GM12865 (cell line): ENCODE data around the gene TUBA1B.

Experiments
- DNase-seq: peaks from one replicate; pipeline ENCODE4 v3.0.0; 2010; ENCODE audit warnings: low read depth
- H3K4me3 ChIP-seq: 2 replicates; pipeline ENCODE4 v1.5.1; 2011; ENCODE audit warnings: mild to moderate bottlenecking, low read depth, low read length, control low read depth
- TF ChIP-seq, protein P1 (sequence below): IDR thresholded peaks from 2 replicates; pipeline ENCODE4 v1.5.1; 2011; ENCODE audit warnings: low read length, control low read depth, low read depth, inconsistent platforms; ENCODE audit not compliant: insufficient read depth; ENCODE audit errors: missing control alignments

The TUBA1B gene

DNA sequence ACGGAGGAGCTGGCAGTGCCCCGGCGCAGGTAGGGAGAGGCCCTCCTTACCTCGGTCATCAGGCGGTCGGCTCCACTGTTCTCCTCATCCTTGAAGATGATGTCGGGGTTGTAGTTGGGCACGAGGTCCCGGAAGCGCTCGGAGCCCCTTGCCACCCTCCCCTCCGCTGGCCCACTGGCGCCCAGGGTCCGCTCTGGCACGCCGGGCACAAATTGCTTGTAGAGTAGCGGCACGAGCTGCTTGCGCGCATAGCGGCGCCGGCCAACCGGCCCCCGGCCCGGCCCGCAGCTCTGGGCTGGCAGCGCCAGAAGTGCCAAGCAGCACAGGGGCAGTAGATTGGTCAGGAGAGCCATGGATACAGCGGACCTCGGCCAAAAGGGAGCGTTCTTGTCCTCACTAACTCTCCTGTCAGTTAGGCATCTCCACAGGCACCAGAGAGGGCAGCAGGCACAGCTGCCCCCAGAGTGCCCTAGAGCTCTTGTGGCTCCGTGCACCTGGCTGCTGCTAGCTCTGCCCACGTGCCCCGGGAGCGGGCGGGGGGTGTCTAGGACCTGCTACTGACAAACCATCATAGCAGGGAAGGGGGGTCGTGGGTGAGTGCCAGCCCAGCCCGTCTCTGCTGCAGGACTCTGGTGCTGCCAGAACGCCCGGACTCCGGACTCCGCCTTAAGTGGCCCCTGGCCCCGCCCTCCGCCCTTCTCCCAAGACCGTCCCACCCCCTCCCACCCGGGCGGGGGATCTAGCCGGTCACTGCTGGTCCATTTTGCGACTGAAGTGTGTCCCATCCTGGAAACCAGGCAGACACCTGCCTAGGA is 36.8 kb downstream of the TUBA1B start, which contains the start of gene DHH:
TSS of gene DHH (minus strand) at position 642 of the 815 bp plus-strand sequence. CDS start at position 353, 289 bp downstream.
- no peak within 1 kb of the TSS for H3K4me3 ChIP-seq
- TF ChIP-seq, protein P1, sequence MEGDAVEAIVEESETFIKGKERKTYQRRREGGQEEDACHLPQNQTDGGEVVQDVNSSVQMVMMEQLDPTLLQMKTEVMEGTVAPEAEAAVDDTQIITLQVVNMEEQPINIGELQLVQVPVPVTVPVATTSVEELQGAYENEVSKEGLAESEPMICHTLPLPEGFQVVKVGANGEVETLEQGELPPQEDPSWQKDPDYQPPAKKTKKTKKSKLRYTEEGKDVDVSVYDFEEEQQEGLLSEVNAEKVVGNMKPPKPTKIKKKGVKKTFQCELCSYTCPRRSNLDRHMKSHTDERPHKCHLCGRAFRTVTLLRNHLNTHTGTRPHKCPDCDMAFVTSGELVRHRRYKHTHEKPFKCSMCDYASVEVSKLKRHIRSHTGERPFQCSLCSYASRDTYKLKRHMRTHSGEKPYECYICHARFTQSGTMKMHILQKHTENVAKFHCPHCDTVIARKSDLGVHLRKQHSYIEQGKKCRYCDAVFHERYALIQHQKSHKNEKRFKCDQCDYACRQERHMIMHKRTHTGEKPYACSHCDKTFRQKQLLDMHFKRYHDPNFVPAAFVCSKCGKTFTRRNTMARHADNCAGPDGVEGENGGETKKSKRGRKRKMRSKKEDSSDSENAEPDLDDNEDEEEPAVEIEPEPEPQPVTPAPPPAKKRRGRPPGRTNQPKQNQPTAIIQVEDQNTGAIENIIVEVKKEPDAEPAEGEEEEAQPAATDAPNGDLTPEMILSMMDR, result no peak
- no peak for DNase-seq

DNA sequence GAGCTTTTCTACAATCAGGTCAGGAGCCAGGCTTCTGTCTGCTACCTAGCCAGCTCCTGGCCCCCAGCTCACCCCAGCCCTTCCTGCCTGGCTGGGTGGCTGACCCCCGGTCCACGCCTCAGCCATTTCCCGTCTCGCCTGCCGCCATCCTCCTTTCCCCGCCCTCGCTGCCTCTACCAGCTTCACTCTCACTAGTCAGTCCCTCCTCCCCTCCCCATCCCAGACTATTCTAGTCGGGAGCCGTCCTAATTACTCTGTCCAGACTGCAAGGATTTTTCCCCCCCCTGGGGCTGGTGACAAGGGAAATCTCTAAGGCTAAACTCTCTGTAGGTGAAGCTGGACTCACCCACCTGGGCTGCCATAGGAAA is 37.4 kb downstream of the TUBA1B start:
- DNase-seq, result no peak
- H3K4me3 ChIP-seq, result no peak overlapping the region
- TF ChIP-seq, protein P1, result no peak

DNA sequence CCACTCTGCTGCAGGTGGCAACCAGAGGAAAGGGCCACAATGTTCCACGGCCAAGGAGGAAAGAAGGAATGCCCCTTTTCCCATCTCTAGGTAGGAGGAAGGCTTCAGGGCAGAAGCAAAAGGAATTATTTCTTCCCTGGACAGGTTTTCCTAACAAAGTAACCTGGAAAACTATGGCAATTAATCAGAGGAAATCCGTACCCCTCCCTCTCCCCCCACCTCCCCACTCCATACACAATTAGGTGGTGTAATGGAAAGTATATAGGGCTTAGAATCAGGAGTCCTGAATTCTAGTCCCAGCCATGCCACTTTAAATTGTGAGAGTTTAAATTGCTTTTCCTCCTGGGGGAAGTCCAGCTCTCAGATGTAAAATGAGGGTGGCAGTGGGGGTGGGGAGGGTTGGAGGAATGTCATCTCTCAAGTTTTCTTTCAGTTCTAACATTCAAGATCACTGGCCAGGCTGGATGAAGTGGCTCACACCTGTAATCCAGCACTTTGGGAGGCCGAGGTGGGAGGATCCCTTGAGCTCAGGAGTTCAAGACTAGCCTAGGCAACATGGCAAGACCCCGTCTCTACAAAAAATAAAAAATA is 38.3 kb downstream of the TUBA1B start:
- H3K4me3 ChIP-seq, result no peak overlapping the region
- TF ChIP-seq, protein P1, result no peak
- no peak for DNase-seq

DNA sequence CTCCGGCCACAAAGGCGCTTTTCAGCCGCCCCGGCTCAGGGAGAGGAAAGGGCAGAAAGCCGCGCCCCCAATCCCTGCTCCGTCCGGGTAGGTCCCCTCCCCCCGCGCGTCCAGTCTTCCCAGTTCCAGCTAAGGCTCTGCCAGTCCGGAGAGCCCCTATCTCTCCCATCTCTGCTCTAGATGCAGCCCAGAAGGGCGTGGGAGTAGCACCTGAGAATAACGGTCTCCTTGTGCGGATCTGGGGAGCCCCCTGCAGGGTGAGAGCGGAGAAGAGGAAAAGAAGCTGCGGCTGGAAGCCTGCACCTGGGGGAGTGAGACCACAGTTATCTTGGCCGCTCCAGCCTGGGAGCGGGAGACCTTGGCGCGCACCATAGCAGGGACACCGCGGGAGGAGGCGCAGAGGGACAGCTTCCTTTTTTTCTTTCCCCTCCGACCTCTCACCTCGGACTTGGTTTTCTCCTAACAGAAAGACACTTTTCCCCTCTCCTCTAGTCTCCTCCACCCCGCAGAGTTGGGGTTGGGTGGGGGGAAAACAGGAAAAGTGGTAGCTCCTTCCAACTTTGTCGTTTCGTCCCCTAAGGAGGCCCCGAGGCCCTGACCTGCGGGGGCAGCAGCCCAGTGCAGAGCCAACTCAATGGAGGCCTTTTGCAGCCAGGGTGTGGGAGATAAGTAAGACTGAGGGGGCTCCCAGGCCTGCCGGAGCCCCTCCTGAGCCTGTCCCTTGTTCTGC is 38.9 kb downstream of the TUBA1B start:
- no peak overlapping the region for H3K4me3 ChIP-seq
- TF ChIP-seq, protein P1, result peak; percentile 46
- DNase-seq, result peak; percentile 56

DNA sequence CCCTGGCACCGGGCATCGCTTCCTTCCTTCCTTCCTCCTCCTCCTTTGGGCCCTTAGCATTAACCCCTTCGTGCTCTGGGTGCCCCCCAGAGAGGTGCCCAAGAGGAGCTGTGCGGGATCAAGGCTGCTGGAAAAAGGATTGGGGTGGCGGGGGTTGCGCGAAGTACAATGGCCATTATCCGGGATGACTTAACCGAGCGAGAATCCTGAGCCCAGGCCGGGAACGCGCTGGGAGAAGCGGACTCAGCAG is 39.4 kb downstream of the TUBA1B start:
- TF ChIP-seq, protein P1, result no peak
- H3K4me3 ChIP-seq, result no peak overlapping the region
- no peak for DNase-seq

DNA sequence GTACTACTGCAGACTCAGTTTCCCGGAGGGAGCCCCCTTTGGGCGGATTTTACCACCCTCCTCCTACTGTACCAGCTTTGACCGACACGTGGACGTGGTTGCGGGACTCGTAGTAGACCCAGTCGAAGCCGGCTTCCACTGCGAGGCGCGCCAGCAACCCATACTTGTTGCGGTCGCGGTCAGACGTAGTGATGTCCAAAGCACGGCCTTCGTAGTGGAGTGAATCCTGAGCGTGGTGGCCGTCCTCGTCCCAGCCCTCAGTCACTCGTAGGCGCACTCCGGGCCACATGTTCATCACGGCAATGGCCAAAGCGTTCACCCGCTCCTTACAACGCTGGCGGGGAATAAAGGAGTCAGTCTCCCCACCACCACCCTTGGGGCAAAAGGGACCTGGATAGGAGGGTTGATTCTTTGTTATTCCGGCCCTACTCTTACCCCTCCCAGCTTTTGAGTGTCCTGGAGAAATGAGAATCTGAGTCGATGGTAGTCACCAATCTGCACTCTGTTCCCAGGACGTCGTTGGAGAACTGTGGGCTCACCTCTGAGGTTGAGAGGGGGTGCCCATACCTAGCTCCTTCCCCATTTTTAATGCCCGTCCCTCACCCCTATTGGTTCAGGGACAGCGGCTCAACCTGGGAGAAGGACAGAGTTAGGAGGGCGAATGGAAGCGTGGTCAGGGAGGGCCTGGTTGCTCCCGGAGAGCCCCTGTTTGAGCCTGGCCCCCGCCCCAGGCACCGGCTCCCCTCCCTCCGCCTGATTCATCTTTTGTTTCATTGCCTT is 39.9 kb downstream of the TUBA1B start:
- TF ChIP-seq, protein P1, result no peak
- H3K4me3 ChIP-seq, result no peak overlapping the region
- no peak for DNase-seq
